HAP-1 (cell line): ENCODE results near the gene RASL10B.

Source experiments
- DNase-seq, 2 experiments: peaks; one replicate each; pipeline ENCODE4 v3.0.0-alpha.2; 2016 to 2020; ENCODE audit warnings: low spot score in 2 of 2
- H3K27me3 ChIP-seq: fragments of 250-450 bp; sonication (Bioruptor Pico); 2 replicates; pipeline ENCODE4 v1.5.1; 2020; ENCODE audit warnings: low read depth, mild to moderate bottlenecking, moderate library complexity
- H3K36me3 ChIP-seq: fragments of 250-450 bp; sonication (Bioruptor Pico); replicated peaks from 2 replicates; pipeline ENCODE4 v1.5.1; 2020; ENCODE audit warnings: mild to moderate bottlenecking
- H3K4me1 ChIP-seq: fragments of 250-450 bp; sonication (Bioruptor Pico); 2 replicates; pipeline ENCODE4 v1.5.1; 2020; ENCODE audit warnings: mild to moderate bottlenecking
- H3K4me3 ChIP-seq: fragments of 250-450 bp; sonication (Bioruptor Pico); 2 replicates; pipeline ENCODE4 v1.5.1; 2020; ENCODE audit warnings: mild to moderate bottlenecking, moderate library complexity
- H3K9me3 ChIP-seq: fragments of 250-450 bp; sonication (Bioruptor Pico); 2 replicates; pipeline ENCODE4 v1.5.1; 2020; ENCODE audit warnings: mild to moderate bottlenecking, moderate library complexity
- in situ Hi-C: fragments of 300-500 bp; cut with MboI; formaldehyde crosslinking; loops from 3 replicates; pipeline ENCODE4 v1.14.3; 2020; ENCODE audit warnings: low sequenced_read_pairs, inconsistent platforms, mixed read lengths

The RASL10B gene

GRCh38 chr17:35727635-35728034, 3.8 kb upstream of the RASL10B start:
- H3K4me1 ChIP-seq: peaks cover 23% of the 10 kb centered on the region
- peaks cover 28% of the 10 kb centered on the region for H3K36me3 ChIP-seq
- in situ Hi-C loops: no loop called here
- H3K9me3 ChIP-seq: no peaks in the 10 kb centered on the region
- no peaks in the 10 kb centered on the region for H3K27me3 ChIP-seq
- no peak overlapping the region for H3K4me3 ChIP-seq
- no peak for DNase-seq

GRCh38 chr17:35728551-35728950, 2.9 kb upstream of the RASL10B start:
- in situ Hi-C loops: no loop called here
- peaks cover 23% of the 10 kb centered on the region for H3K4me1 ChIP-seq

GRCh38 chr17:35729405-35729833, 2.0 kb upstream of the RASL10B start:
- no peaks in the 10 kb centered on the region for H3K9me3 ChIP-seq
- peaks cover 17% of the 10 kb centered on the region for H3K36me3 ChIP-seq
- H3K4me3 ChIP-seq: no peak overlapping the region
- in situ Hi-C loops: no loop called here
- H3K4me1 ChIP-seq: peaks cover 23% of the 10 kb centered on the region
- H3K27me3 ChIP-seq: no peaks in the 10 kb centered on the region
- peak in 1 of 2 experiments; percentile 34 for DNase-seq

More at GRCh38 chr17:35728551-35728950, 2.9 kb upstream of the RASL10B start:
- Histone ChIP-seq H3K36me3 (peaks cover 22% of the 10 kb centered on the region), H3K4me3 (no peak overlapping the region), H3K9me3 (no peaks in the 10 kb centered on the region), H3K27me3 (no peaks in the 10 kb centered on the region)
- no peak for DNase-seq

GRCh38 chr17:35730400-35731005, 936 bp upstream of the RASL10B start:
- H3K27me3 ChIP-seq: no peaks in the 10 kb centered on the region
- H3K4me1 ChIP-seq: peaks cover 23% of the 10 kb centered on the region
- no peak overlapping the region for H3K4me3 ChIP-seq
- H3K9me3 ChIP-seq: no peaks in the 10 kb centered on the region
- peaks cover 12% of the 10 kb centered on the region for H3K36me3 ChIP-seq
- no peak for DNase-seq
- in situ Hi-C loops: no loop called here

- peak overlapping the region; percentile 63 for H3K4me3 ChIP-seq
- DNase-seq: peak in 1 of 2 experiments; percentile 52
- no peaks in the 10 kb centered on the region for H3K9me3 ChIP-seq
- peaks cover 15% of the 10 kb centered on the region for H3K4me1 ChIP-seq
- in situ Hi-C loops: no loop called here
- no peaks in the 10 kb centered on the region for H3K27me3 ChIP-seq
- peaks cover 7% of the 10 kb centered on the region for H3K36me3 ChIP-seq
Observed at GRCh38 chr17:35731917-35732805, 722 bp downstream of the RASL10B start.

- Histone ChIP-seq H3K4me1 (peaks cover 14% of the 10 kb centered on the region), H3K4me3 (peak overlapping the region; percentile 63), H3K27me3 (no peaks in the 10 kb centered on the region), H3K9me3 (no peaks in the 10 kb centered on the region), H3K36me3 (peaks cover 3% of the 10 kb centered on the region; the same call in 1 of the 2 replicates)
- no peak for DNase-seq
- in situ Hi-C loops: no loop called here
Observed at GRCh38 chr17:35732806-35733136, 1.3 kb downstream of the RASL10B start.

GRCh38 chr17:35733366-35733765, 1.9 kb downstream of the RASL10B start:
- DNase-seq: no peak
- in situ Hi-C loops: no loop called here
- no peaks in the 10 kb centered on the region for H3K9me3 ChIP-seq
- no peak overlapping the region for H3K4me3 ChIP-seq
- H3K27me3 ChIP-seq: no peaks in the 10 kb centered on the region
- peaks cover 14% of the 10 kb centered on the region for H3K4me1 ChIP-seq
- peaks cover 3% of the 10 kb centered on the region; the same call in 1 of the 2 replicates for H3K36me3 ChIP-seq

GRCh38 chr17:35734396-35734795, 3.0 kb downstream of the RASL10B start:
- no peaks in the 10 kb centered on the region for H3K9me3 ChIP-seq
- H3K27me3 ChIP-seq: no peaks in the 10 kb centered on the region
- H3K4me1 ChIP-seq: peaks cover 9% of the 10 kb centered on the region
- DNase-seq: no peak
- no peak overlapping the region for H3K4me3 ChIP-seq
- H3K36me3 ChIP-seq: peaks cover 3% of the 10 kb centered on the region; the same call in 1 of the 2 replicates
- in situ Hi-C loops: no loop called here

GRCh38 chr17:35735036-35735805, 3.8 kb downstream of the RASL10B start:
- in situ Hi-C loops: no loop called here
- no peak overlapping the region for H3K4me3 ChIP-seq
- DNase-seq: no peak
- no peaks in the 10 kb centered on the region for H3K9me3 ChIP-seq
- peaks cover 4% of the 10 kb centered on the region for H3K4me1 ChIP-seq
- no peaks in the 10 kb centered on the region for H3K27me3 ChIP-seq
- peaks cover 3% of the 10 kb centered on the region; the same call in 1 of the 2 replicates for H3K36me3 ChIP-seq

- in situ Hi-C loops: no loop called here
- peaks cover under 1% of the 10 kb centered on the region for H3K4me1 ChIP-seq
- H3K36me3 ChIP-seq: peaks cover 3% of the 10 kb centered on the region; the same call in 1 of the 2 replicates
- no peaks in the 10 kb centered on the region for H3K27me3 ChIP-seq
- H3K4me3 ChIP-seq: no peak overlapping the region
- no peaks in the 10 kb centered on the region for H3K9me3 ChIP-seq
- no peak for DNase-seq
Observed at GRCh38 chr17:35736236-35736635, 4.8 kb downstream of the RASL10B start.

GRCh38 chr17:35738519-35739133, 7.2 kb downstream of the RASL10B start:
- in situ Hi-C loops: no loop called here
- Histone ChIP-seq H3K4me1 (no peaks in the 10 kb centered on the region), H3K36me3 (no peaks in the 10 kb centered on the region), H3K4me3 (no peak overlapping the region), H3K9me3 (no peaks in the 10 kb centered on the region), H3K27me3 (no peaks in the 10 kb centered on the region)
- DNase-seq: no peak

- H3K9me3 ChIP-seq: no peaks in the 10 kb centered on the region
- DNase-seq: no peak
- H3K27me3 ChIP-seq: no peaks in the 10 kb centered on the region
- H3K4me3 ChIP-seq: no peak overlapping the region
- H3K4me1 ChIP-seq: no peaks in the 10 kb centered on the region
- in situ Hi-C loops: no loop called here
- no peaks in the 10 kb centered on the region for H3K36me3 ChIP-seq
Observed at GRCh38 chr17:35740216-35740615, 8.8 kb downstream of the RASL10B start.
